Activated CD8-positive, alpha-beta memory T cell treated with anti-CD3 and anti-CD28 coated beads for 36 hours (primary cell): Measurements from ENCODE around the gene TSEN34. TPM values are rescaled to one million over a fixed set of nuclear protein-coding genes. Genes with fewer than 3 reads are reported as not detected.
"Not testable (repeated sequence)": the region's sequence is repeated elsewhere in the genome, so short reads cannot be mapped to it uniquely, and the experiment has no call there.

Experiments
- CTCF ChIA-PET: fragments of 350-600 bp; sonication (Branson Sonifier 250); formaldehyde crosslinking; loops from one replicate; lab custom pipeline; 2021; ENCODE audit warnings: antibody characterized with exemption; lab: Charles Lee
- POLR2A ChIA-PET: fragments of 350-600 bp; sonication (Branson Sonifier 250); formaldehyde crosslinking; loops from one replicate; lab custom pipeline; 2021; ENCODE audit warnings: antibody characterized with exemption; lab: Charles Lee
- total RNA-seq, 2 experiments: library from RNA; stranded (reverse); gene quantifications; one replicate each; pipeline ENCODE4 v1.2.3, GENCODE V29; 2021

Gene TSEN34
- total RNA-seq, 2 experiments from 2014 or later, result 21.7 to 22.9 TPM

DNA sequence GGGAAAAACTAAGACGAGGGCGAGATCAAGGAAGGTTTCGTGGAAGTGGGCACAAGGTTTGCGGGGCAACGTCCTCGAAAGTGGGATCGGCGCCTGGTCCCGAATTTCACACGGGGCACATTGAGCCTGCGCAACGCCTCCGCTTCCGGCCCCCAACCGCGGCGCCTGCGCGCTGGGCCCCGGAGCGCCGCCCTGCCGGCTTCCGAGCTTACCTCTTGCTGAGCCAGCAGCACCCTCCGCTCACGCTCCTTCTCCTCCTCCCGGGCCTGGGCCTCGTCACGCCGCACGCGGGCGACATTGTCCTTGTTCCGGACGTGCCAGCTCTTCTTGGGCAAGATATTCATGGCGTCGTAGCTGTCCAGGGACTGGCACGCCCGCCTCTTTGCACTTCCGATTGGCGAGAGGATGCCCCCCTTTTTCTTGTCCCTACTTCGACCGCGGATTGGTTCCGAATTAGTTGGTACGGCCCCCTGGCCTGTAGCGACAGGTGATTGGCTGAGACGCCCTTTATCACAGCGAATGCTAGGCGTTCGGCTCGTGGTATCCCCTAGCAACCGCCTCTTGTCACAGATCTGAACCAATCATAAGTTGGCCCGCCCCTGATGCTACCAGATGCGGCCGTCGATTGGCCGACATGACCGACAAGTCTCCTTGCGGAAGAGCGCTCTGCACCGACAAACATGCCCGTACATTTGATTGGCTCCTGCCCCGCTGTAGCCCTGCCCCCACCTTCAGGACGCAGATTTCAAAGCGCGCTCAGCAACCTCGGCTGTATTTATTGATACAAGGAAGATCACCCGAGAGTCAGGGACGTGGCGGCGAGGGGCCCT, 31.5 kb upstream of the TSEN34 start, which contains the start of gene LENG1:
Gene LENG1 (minus strand): TSS at position 370 of the 830 bp plus-strand sequence. CDS start 26 bp downstream, at position 344.
- ChIA-PET CTCF (interaction anchor here (1.0 to 2.5 kb wide), 5 partner anchors 9 to 44 kb away, joined by 3 to 9 read pairs (median 5); partner anchors contain the start of genes CNOT3, MBOAT7, PRPF31 and TFPT), POLR2A (interaction anchor here (0.5 to 2.7 kb wide), 7 partner anchors 15 to 603 kb away, joined by 3 to 14 read pairs (median 4); partner anchors contain the start of genes CNOT3, MBOAT7 and RPS9)

- ChIA-PET CTCF (interaction anchor here (1.4 to 2.5 kb wide), 3 partner anchors 23 to 45 kb away, joined by 5 to 9 read pairs (median 7); partner anchors contain the start of genes CNOT3, MBOAT7, PRPF31 and TFPT), POLR2A (interaction anchor here (0.5 to 2.7 kb wide), 3 partner anchors 23 to 604 kb away, joined by 3 to 14 read pairs (median 4); partner anchors contain the start of genes CNOT3 and MBOAT7)
Measured at GRCh38 chr19:54160182-54160811, 30.8 kb upstream of the TSEN34 start.

DNA sequence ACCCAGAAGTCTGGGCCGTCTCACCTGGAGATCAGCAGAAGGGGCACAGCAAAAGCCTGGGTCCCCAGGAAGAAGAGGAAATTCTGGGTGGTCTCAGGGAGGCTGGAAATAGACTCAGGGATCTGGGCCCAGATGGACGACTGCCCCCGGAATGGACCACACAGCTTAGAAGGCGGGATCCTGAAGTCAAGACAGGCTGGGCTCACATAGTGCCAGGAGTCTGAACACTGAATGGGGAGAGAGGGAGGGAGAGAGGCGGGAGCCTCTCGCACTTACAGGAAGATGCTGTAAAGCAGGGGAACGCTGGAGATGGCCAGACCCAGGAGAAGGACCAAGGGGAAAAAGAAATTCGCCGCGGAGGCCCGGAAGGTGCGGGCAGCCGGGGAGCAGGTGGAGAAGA, 30.3 kb upstream of the TSEN34 start:
- ChIA-PET CTCF (interaction anchor here (0.7 kb wide), 1 partner anchor 72 kb away, joined by 3 read pairs; no protein-coding TSS in a partner anchor), POLR2A (interaction anchor here (2.7 kb wide), 1 partner anchor 23 kb away, joined by 14 read pairs; the partner anchor contains the start of gene CNOT3)

DNA sequence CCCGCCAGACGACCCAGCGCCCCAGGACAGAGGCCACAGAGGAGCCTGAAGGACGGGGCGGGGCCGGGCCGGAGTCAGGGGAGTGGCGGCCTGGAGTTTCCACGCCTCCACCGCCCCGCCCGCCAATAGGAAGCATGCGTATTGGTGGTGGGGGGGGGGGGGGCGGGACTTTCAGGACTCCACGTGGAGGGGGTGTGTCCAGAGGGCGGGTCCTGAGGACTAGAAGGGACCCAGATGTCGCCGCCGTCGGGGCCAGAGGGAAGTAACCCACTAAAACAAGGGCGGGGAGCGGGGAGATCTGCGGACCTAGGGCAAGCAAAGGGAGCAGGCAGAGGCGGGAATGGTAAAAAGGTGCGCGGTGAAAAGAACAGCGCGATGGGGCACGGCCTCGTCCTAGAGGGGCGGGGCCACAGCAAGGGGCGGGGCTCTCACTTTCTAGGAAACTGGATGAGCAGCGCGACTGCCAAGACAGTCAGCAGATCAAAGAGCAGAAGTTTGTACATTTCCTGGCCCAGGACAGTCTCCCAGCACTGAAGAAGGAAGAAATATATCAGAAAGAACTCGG, 28.8 kb upstream of the TSEN34 start:
- ChIA-PET POLR2A (no interaction called here), CTCF (no interaction called here)

GRCh38 chr19:54162884-54163283, 28.2 kb upstream of the TSEN34 start:
- CTCF ChIA-PET, result no interaction called here
- POLR2A ChIA-PET, result no interaction called here

- ChIA-PET CTCF (interaction anchor here (0.7 to 1.2 kb wide), 2 partner anchors 27 to 116 kb away, joined by 3 read pairs; partner anchors contain the start of gene CNOT3), POLR2A (no interaction called here)
Measured at GRCh38 chr19:54164369-54165068, 26.6 kb upstream of the TSEN34 start.

DNA sequence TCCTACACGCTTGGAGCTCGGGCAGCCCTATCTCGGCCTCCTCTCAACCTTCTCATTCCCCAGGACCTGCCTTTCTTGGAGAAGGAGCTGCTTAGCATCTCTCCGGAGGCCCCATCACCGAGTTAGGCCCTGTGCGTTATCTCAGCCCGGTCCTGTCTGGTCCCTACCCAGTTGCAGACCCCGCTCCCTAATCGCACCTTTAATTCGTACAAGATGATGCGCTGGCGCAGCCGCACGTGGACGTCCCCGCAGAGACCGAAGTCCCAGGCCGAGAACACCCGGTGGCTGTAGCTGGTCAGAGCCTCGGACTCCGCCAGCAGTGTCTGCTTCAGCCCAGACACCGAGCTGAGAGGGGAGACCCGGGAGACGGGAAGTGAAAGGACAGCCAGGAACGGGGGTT, 25.9 kb upstream of the TSEN34 start:
- POLR2A ChIA-PET, result no interaction called here
- CTCF ChIA-PET, result interaction anchor here (0.7 to 1.2 kb wide), 2 partner anchors 28 to 115 kb away, joined by 3 read pairs; partner anchors contain the start of gene CNOT3

DNA sequence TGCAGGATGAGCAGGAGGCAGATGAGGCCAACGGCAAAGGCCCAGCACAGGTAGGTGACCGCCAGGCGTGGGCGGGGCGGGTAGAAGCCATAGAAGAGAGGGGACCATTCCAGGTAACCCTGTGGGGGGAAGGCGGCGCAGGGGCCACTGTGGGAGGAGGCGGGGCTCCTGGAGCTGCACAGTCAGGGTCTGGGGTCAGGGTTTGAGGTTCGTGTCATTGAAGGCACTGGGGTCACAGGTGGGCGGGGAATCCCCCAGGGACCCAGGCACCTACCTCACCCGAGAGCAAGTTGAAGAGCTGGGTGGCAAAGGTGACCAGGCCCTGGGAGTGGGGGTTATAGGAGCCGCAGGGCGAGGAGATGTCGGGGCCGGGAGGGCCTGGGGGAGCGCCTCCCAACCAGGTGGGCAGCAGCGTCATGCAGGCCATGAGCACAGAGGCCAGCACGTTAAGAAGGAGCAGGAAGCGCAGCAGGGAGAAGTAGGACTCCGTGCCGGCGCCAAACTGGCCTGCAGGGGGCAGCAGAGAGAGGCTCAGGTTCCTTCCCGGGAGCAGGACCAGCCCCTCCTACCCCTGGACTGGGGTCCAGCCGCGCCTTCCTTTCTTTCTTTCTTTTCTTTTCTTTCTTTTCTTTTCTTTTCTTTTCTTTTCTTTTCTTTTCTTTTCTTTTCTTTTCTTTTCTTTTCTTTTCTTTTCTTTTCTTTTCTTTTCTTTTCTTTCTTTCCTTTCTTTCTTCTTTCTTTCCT, 22.8 kb upstream of the TSEN34 start:
- ChIA-PET CTCF (interaction anchor here (0.7 to 2.0 kb wide), 7 partner anchors 15 to 98 kb away, joined by 3 to 5 read pairs (median 3); partner anchors contain the start of genes CNOT3 and MBOAT7), POLR2A (no interaction called here)

- ChIA-PET CTCF (interaction anchor here (0.7 to 2.0 kb wide), 3 partner anchors 19 to 97 kb away, joined by 3 to 6 read pairs (median 4); no protein-coding TSS in a partner anchor), POLR2A (no interaction called here)
Measured at GRCh38 chr19:54169149-54169740, 21.9 kb upstream of the TSEN34 start.

GRCh38 chr19:54171736-54172431, 19.2 kb upstream of the TSEN34 start:
- CTCF ChIA-PET, result interaction anchor here (1.2 kb wide), 1 partner anchor 59 kb away, joined by 3 read pairs; no protein-coding TSS in a partner anchor
- POLR2A ChIA-PET, result not testable (repeated sequence)

- ChIA-PET POLR2A (interaction anchor here (0.6 to 1.2 kb wide), 3 partner anchors 18 to 38 kb away, joined by 3 to 6 read pairs (median 6); partner anchors contain the start of gene TSEN34), CTCF (interaction anchor here (0.6 to 1.4 kb wide), 2 partner anchors 12 to 16 kb away, joined by 5 to 6 read pairs; partner anchors contain the start of gene MBOAT7)
Measured at GRCh38 chr19:54172471-54173358, 18.4 kb upstream of the TSEN34 start, which contains the start of gene TMC4. Gene TMC4, minus strand, starts transcription at chr19:54173160. Its CDS starts 43 bp downstream, at chr19:54173117.

DNA sequence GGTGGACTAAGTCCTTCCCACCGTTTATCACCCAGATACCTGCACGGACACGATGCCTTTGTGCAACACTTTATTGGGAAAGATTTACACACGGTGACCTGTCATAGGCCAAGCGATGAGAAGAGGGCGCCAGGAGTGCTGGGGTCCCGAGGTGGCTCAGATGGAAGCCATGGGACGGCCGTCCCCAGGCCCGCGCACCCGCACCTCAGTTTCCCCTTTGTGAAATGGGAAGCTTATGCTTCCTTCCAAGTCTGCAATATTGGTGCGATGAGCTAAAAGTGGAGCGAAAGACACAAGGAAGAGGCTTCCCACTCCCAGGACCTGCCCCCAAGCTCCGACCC, 17.8 kb upstream of the TSEN34 start:
- POLR2A ChIA-PET, result interaction anchor here (0.6 to 1.2 kb wide), 3 partner anchors 18 to 37 kb away, joined by 3 to 6 read pairs (median 6); partner anchors contain the start of gene TSEN34
- CTCF ChIA-PET, result interaction anchor here (1.4 kb wide), 1 partner anchor 16 kb away, joined by 5 read pairs; the partner anchor contains the start of gene MBOAT7

- POLR2A ChIA-PET, result interaction anchor here (1.0 to 1.2 kb wide), 2 partner anchors 17 to 36 kb away, joined by 6 read pairs; partner anchors contain the start of gene TSEN34
Measured at GRCh38 chr19:54173951-54174834, 16.9 kb upstream of the TSEN34 start.

GRCh38 chr19:54178581-54179261, 12.4 kb upstream of the TSEN34 start:
- CTCF ChIA-PET, result no interaction called here
- POLR2A ChIA-PET, result no interaction called here

More at GRCh38 chr19:54173951-54174834, 16.9 kb upstream of the TSEN34 start:
- CTCF ChIA-PET, result interaction anchor here (1.4 kb wide), 1 partner anchor 15 kb away, joined by 5 read pairs; the partner anchor contains the start of gene MBOAT7
